8988T (cell line): Measurements from ENCODE around the gene LRIG1.

Experiments used
- DNase-seq: peaks from one replicate; pipeline ENCODE4 v3.0.0; 2011

The LRIG1 gene

DNA sequence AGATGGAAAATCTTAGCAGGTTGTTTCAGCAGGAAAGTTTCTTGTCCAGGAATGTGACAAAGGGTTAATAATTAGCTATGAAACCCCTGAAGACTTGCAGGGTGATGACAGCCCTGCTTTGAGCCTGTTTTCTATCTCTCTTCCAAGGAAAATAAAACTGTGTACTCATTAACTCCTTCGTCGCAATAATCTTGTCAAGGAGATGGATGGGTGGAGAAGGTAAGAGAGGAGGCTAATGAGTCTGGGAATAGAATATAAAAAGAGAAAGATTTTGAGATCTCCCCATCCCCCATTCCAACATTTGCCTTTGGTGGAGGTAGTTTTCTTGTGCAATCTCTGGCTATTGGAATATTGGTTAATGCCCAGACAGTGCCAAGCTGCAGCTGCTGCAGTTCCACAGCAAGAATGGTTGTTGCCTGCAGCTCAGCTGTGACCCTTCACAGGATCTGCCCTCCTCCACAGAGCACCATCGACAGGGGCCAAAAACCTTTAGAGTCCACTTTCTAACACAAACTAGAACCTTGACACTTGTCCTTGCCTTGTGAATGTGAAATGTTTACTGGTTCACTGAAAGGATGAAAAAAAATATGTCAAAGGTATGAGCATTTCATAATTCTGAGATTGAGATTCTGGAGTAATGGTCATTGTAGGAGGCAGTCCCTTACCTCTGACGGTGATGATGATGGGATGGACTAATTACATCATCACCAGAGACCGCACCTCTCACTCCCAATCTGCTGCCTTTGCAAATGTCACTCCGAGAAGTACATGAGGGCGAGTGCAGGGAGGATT, 4.2 kb upstream of the LRIG1 start:
- DNase-seq = no peak

DNA sequence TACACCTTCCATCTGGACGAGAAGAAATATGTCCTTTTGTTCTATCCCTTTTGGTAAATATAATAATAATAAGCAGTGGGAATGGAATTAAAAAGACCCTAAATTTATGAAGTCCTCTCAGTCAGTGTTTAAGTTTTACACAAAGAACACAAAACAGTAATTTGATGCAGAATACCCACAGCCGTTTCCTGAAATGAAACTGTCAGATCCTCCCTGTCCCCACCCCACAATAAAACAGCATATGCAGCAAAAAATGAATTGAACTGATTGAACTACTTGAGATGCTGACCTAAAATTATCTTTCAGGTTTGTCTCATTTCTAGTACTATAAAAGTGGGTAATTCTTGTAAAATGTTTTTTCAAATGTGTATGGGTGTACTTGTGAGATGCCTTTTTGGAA, 2.2 kb upstream of the LRIG1 start:
- DNase-seq = no peak

DNA sequence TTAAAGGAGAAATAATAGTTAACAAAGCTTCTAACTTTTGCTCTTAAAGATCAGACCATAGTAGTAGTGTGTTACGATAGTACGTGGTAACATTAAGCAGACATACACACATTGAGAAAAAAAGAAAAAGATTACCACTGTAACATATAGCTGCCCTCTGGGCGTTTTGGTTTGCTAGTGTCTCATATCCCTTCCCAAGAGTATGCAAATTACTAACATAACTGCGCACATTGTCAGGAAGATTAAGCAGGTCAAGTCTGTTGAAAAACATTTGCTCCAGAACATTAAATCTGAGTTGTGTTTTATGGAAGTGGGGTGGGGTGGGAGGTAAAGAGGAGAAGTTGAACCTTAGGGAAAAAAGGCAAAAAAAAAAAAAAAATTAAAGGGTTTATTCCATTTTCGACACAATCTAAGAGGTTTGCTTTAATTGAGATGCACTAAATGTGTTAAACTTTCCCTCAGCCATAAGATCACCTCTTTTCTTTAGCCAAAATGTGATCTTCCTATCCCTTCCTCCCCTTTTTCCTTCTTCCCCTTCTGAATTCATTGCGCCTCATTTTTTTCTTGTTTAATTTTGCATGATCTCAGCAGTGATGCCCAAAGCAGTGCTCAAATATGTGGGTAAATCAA, 1.5 kb upstream of the LRIG1 start:
- DNase-seq = no peak

- no peak for DNase-seq
Observed at GRCh38 chr3:66501483-66502244, 842 bp upstream of the LRIG1 start.

DNA sequence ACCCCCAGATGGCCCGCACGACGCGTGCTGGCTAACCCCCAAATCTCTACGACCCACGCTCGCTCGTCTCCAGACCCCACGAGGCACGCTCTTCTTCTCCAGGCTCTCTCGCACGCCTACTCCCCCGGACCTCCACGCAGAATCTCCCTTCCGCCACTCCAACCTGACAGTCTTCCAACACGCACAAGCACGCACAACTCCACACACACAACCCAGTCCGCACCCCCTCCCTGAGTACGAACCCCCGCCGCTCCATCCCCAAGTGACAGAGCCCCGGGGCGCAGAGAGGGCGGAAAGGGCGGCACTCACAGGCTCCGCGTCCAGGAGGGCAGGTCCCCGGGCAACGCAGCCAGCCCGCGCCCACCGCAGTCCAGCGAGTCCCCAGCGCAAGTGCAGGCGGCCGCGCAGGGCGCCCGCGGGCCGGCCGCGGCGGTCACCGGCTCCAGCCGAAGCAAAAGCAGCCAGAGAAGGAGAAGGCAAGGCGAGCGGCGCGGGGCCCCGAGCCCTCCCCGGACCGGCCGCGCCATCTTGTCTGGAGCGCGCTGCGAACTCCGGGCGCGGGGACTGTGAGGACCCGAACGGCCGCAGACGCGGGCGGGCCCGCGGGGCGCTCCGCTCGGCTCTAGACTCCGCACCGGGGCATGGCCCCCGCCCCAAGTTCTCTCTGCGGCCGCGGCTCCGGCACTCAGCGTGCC, 794 bp downstream of the LRIG1 start:
- DNase-seq = peak; percentile 43

DNA sequence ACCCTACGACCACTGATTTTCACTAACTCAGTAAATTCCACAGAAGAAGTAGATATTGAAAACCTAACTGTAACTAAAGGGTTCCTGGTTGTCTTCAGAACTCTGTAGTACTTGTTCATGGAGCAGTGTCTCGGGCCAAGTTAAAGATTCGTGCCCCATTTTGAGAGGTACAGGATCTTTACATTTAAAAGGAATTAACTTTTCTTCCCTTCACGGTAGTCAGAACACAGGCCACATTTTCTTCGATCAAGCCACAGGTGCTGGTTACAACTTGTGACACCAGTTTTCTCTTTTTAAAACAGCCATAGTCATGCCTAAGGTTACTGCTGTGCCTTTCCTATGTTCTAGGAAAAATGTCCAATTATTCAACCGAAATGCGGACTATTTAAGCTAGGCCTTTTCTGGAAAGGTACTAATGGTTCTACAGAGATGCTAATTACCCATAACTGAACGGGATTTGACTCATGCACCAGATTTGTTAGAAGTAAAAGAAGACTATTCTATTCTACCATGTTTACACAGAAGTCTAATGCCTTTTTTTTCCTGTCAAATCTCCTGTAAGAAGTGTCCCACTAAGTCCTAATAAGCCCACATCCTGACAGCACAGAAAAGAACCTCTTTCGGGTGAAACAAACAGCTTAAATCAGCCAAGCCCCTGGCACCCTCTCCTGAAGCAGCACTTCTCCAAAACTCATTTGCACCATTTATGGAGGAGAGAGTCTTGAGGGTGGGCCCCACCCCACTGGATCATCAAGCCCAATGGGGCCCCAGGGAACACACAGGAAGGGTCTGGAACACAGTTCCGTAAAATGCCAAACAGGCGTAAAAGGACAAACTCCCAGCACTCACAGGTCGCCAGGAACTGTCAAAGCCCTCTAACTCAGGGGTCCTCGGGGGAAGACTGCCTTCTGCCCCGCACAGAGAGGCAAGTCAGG, 1.9 kb downstream of the LRIG1 start:
- no peak for DNase-seq

DNA sequence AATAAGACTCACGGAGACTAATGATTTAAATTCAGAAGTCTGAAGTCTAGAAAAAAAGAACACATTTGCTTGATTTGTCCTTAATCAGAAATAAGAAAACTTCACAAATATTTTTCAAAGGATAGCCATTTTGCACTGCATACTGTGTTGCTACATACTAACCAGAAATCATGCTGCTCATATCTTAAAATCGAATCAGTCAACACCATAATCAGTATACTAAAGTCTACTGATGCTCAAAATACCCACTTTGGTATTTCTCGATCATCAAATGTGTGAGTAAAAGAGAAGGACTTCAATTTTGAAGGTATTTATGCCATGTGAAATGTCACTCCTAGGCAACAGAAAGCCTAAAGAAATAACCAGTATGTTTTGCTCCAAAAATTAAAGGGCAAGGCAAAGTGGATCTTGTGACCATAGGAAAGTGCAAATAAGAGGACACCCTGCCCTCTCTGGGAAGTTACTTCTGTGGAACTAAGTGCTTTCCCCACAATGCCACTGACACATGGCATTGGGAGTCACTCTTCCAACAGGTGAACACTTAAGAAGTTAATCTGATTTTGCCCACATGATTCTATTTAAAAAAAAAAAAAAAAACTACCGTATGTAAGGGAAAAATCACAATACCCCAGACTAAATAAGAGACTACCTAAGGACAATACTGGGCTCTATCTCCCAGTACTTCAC, 2.7 kb downstream of the LRIG1 start:
- no peak for DNase-seq

DNA sequence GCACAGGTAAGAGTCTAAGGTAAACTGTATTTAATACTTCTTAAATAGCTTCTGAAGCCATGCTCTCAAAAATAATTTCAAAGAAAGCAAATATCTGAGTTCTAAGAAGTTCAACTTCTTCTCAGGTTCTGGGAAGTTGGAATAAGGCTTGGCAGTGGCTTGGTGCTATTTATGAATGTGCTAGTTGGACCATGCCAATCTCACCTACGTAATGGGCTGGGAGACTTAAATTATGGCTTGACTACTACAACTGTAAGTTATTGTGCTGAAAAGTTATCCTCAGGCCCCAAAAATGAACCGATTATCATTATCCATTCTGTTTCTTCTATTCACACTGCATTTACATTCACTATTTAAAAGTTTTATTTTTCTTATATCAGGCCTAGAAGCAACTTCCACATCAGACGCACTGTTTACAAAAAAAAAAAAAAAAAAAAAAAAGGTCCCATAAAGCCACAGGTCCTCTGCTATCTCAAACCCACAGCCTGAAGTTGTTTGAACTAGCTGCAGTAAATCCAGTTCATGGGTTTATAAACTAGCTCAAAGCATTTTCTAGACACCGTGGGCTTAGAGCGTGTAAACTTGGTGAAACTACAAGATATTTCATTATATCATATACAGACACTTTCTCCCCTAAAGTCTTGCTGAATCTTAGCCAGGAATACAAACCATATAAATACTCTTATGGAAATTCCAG, 3.4 kb downstream of the LRIG1 start:
- no peak for DNase-seq

- no peak for DNase-seq
Observed at GRCh38 chr3:66496746-66497145, 4.1 kb downstream of the LRIG1 start.

GRCh38 chr3:66496301-66496700, 4.5 kb downstream of the LRIG1 start:
- no peak for DNase-seq

DNA sequence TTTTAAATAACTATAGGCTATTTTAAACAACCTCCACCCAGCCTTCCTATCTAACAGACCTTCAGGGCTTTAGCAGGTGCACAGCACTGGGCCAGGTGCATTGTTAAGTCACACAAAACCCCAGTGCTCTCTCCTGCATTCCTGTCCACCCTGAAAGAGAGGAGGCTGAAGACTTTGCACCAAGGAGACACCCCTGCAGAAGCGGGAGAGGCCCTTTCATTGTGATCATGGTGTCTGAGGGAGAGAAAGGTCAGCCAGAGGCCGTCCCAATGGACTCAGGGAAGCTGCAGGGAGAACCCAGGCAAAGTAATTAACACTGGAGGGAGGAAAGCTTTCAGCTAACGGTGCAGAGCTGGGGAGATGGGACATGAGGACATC, 5.2 kb downstream of the LRIG1 start:
- DNase-seq = no peak

- no peak for DNase-seq
Observed at GRCh38 chr3:66494959-66495667, 5.7 kb downstream of the LRIG1 start.

- no peak for DNase-seq
Observed at GRCh38 chr3:66493458-66494099, 7.2 kb downstream of the LRIG1 start.

DNA sequence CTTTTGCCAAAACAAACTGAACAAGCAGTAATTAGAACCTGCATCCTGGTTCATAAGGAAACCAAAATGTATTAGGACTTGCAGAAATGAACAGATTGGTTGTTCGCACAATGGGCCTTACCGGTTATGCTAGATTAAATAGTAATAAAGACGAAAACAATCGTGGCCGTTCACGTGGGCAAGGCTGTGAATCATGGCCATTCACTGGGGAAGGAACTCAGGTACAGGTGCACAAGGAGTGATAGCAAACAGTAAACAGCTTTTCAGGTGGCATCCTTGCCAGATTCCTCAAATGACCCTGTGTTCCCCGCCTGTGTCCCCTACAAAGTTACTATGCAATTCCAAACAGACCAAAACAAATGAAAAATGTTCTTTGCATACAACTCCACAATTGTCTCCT, 8.2 kb downstream of the LRIG1 start:
- no peak for DNase-seq

- no peak for DNase-seq
Observed at GRCh38 chr3:66492071-66492470, 8.8 kb downstream of the LRIG1 start.

DNA sequence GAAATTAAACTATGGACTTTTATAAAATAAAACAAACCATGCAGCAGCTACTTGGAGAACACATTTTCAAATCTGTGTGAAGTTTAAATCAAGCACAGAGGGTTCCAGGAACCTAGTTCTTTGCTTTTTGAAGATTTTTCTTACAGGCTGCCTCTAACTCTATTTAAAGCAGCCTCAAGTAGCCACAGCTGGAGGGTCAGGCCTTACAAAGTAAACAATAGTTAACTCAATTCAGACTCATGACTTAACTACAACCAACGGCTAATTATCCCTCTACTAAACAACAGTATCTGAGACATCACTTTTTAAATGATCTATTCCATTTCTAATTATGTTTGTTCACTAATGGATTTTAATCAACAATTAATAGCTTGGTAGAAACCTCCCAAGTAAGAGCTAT, 9.8 kb downstream of the LRIG1 start:
- no peak for DNase-seq

DNA sequence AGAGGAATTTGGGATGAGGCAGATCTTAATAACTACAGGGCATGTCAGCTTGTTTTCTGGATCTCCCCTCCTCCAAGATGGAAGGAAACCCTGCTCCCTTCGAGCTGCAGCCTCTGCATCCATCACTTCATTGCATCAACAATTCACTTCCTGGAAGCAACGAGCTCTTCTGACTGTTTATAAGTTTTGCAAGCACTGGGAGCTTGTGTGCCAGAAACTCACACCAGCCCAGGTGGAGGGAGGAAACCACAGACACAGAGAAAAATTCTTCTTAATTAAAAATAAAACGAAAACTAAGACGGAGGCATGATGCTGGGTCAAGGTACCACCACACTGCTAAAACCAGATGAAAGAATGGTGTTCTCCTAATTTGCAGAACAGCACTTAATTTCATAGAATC, 10.6 kb downstream of the LRIG1 start:
- DNase-seq = no peak

DNA sequence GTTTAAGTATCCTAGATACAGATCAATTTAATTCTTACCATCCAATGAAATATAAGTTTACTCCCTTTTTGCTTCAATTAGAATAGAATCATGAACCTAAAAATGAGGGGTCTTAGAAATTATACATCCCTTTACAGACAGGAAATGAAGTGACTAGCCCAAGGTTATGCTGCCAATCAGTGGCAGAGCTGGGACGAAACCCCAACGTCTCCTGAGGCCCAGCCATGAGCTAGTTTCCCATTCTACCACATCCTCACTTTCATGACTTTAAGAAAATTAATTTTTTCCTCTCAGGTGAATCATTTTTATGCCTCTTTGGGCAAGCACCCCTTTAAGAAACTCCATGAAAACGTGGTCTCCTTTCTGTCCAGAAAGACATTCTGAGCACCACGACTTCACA, 11.2 kb downstream of the LRIG1 start:
- no peak for DNase-seq

- DNase-seq = no peak
Observed at GRCh38 chr3:66489115-66489514, 11.7 kb downstream of the LRIG1 start.

- DNase-seq = no peak
Observed at GRCh38 chr3:66488492-66488891, 12.3 kb downstream of the LRIG1 start.
